GM19468 (cell line): ENCODE data around the gene PCNX2.
"Not testable (repeated sequence)": the region's sequence is repeated elsewhere in the genome, so short reads cannot be mapped to it uniquely, and the experiment has no call there.

Experiments used
- ATAC-seq: cut with Tn5 transposase; IDR thresholded peaks from one replicate; pipeline ENCODE4 v1.9.1; 2021; ENCODE audit warnings: mild to moderate bottlenecking, moderate library complexity, moderate number of reproducible peaks; ENCODE audit not compliant: unreplicated experiment; ENCODE audit errors: extremely low read depth

The PCNX2 gene

GRCh38 chr1:233179638-233180037, 115.9 kb downstream of the PCNX2 start:
- not testable (repeated sequence) for ATAC-seq

- no peak for ATAC-seq
These were observed 123.3 kb downstream of the PCNX2 start for GRCh38 chr1:233172201-233172600.

GRCh38 chr1:233170741-233171140, 124.8 kb downstream of the PCNX2 start:
- no peak for ATAC-seq

GRCh38 chr1:233168384-233168783, 127.1 kb downstream of the PCNX2 start:
- no peak for ATAC-seq

- no peak for ATAC-seq
These were observed 128.6 kb downstream of the PCNX2 start for GRCh38 chr1:233166896-233167295.

- no peak for ATAC-seq
These were observed 131.8 kb downstream of the PCNX2 start for GRCh38 chr1:233163696-233164095.

GRCh38 chr1:233158322-233158721, 137.2 kb downstream of the PCNX2 start:
- no peak for ATAC-seq

GRCh38 chr1:233157245-233157644, 138.3 kb downstream of the PCNX2 start:
- ATAC-seq, result no peak

- ATAC-seq, result no peak
These were observed 143.7 kb downstream of the PCNX2 start for GRCh38 chr1:233151861-233152260.

- no peak for ATAC-seq
These were observed 151.1 kb downstream of the PCNX2 start for GRCh38 chr1:233144434-233144833.

- no peak for ATAC-seq
These were observed 152.3 kb downstream of the PCNX2 start for GRCh38 chr1:233143241-233143640.

GRCh38 chr1:233140974-233141373, 154.6 kb downstream of the PCNX2 start:
- ATAC-seq, result no peak

GRCh38 chr1:233140499-233140898, 155.0 kb downstream of the PCNX2 start:
- ATAC-seq, result no peak

- ATAC-seq, result no peak
These were observed 156.5 kb downstream of the PCNX2 start for GRCh38 chr1:233138788-233139585.

- no peak for ATAC-seq
These were observed 159.7 kb downstream of the PCNX2 start for GRCh38 chr1:233135833-233136232.

- ATAC-seq, result no peak
These were observed 163.1 kb downstream of the PCNX2 start for GRCh38 chr1:233132445-233132844.

- not testable (repeated sequence) for ATAC-seq
These were observed 166.5 kb downstream of the PCNX2 start for GRCh38 chr1:233129031-233129430.

GRCh38 chr1:233127157-233127556, 168.4 kb downstream of the PCNX2 start:
- ATAC-seq, result no peak

GRCh38 chr1:233122779-233123178, 172.7 kb downstream of the PCNX2 start:
- ATAC-seq, result no peak

GRCh38 chr1:233121947-233122559, 173.5 kb downstream of the PCNX2 start:
- no peak for ATAC-seq

- ATAC-seq, result no peak
These were observed 180.7 kb downstream of the PCNX2 start for GRCh38 chr1:233114860-233115259.

GRCh38 chr1:233114159-233114558, 181.4 kb downstream of the PCNX2 start:
- no peak for ATAC-seq
